Neural cell (in vitro differentiated cells): ENCODE measurements around the gene OGDH. TPM values are rescaled to one million over a fixed set of nuclear protein-coding genes. Genes with fewer than 3 reads are reported as not detected.

ENCODE experiments used
- H2AFZ ChIP-seq: fragments of 200-600, 300-800 bp; sonication (generic), shearing (Covaris generic); 2 replicates; pipeline ENCODE4 v1.6.0; 2014; ENCODE audit warnings: low read depth, mild to moderate bottlenecking, antibody characterized with exemption, low read length, moderate library complexity
- H3F3A ChIP-seq: fragments of 200-600 bp; shearing (Covaris generic); 2 replicates; pipeline ENCODE4 v1.6.1; 2016; ENCODE audit warnings: mild to moderate bottlenecking, moderate library complexity, mixed read lengths, antibody characterized with exemption, low read length; ENCODE audit not compliant: insufficient read depth, poor library complexity, severe bottlenecking
- H3K27ac ChIP-seq: fragments of 200-600, 300-800 bp; sonication (generic), shearing (Covaris generic); 2 replicates; pipeline ENCODE4 v1.5.1; 2014; ENCODE audit warnings: mild to moderate bottlenecking, low read length, moderate library complexity
- H3K27me3 ChIP-seq: fragments of 300-800, 200-600 bp; sonication (generic), shearing (Covaris generic); 2 replicates; pipeline ENCODE4 v1.6.0; 2014; ENCODE audit warnings: mild to moderate bottlenecking, low read depth, low read length, moderate library complexity; ENCODE audit not compliant: insufficient read depth
- H3K36me3 ChIP-seq: fragments of 300-800, 200-600 bp; sonication (generic), shearing (Covaris generic); 2 replicates; pipeline ENCODE4 v1.5.1; 2014; ENCODE audit warnings: mild to moderate bottlenecking, antibody characterized with exemption, low read length, moderate library complexity; ENCODE audit not compliant: insufficient read depth
- H3K4me2 ChIP-seq: fragments of 300-800, 200-600 bp; sonication (generic), shearing (Covaris generic); 2 replicates; pipeline ENCODE4 v1.6.0; 2014; ENCODE audit warnings: mild to moderate bottlenecking, low read length
- H3K4me3 ChIP-seq: fragments of 300-800, 200-600 bp; sonication (generic), shearing (Covaris generic); 2 replicates; pipeline ENCODE4 v1.5.1; 2014; ENCODE audit warnings: mild to moderate bottlenecking, low read length, moderate library complexity
- H3K79me2 ChIP-seq: fragments of 200-600 bp; shearing (Covaris generic); replicated peaks from 2 replicates; pipeline ENCODE4 v1.6.0; 2014; ENCODE audit warnings: mild to moderate bottlenecking, low read length, moderate library complexity; ENCODE audit not compliant: insufficient read depth
- H3K9ac ChIP-seq: fragments of 300-800, 200-600 bp; sonication (generic), shearing (Covaris generic); 2 replicates; pipeline ENCODE4 v1.6.1; 2016; ENCODE audit warnings: mild to moderate bottlenecking, low read length, mixed read lengths
- H3K9me2 ChIP-seq: fragments of 200-600 bp; shearing (Covaris generic); 2 replicates; pipeline ENCODE4 v1.6.1; 2016; ENCODE audit warnings: mild to moderate bottlenecking, low read length, mixed read lengths; ENCODE audit not compliant: insufficient read depth
- H3K9me3 ChIP-seq: fragments of 200-600, 300-800 bp; sonication (generic), shearing (Covaris generic); 2 replicates; pipeline ENCODE4 v1.6.1; 2016; ENCODE audit warnings: mild to moderate bottlenecking, mixed run types, low read length, moderate library complexity, mixed read lengths
- H4K20me1 ChIP-seq: fragments of 200-600 bp; shearing (Covaris generic); 2 replicates; pipeline ENCODE4 v1.6.1; 2016; ENCODE audit warnings: mild to moderate bottlenecking, mixed run types; ENCODE audit not compliant: insufficient read depth
- EZH2 ChIP-seq: fragments of 200-600, 300-800 bp; shearing (Covaris generic), sonication (generic); IDR thresholded peaks from 2 replicates; pipeline ENCODE4 v1.6.1; 2014; ENCODE audit warnings: antibody characterized with exemption, low read length, borderline replicate concordance, mild to moderate bottlenecking; ENCODE audit not compliant: insufficient read depth, poor library complexity, severe bottlenecking
- MXI1 ChIP-seq: fragments of 450-650 bp; conservative IDR thresholded peaks from 2 replicates; pipeline ENCODE4 v1.6.1; 2014; ENCODE audit warnings: antibody characterized with exemption, mild to moderate bottlenecking; ENCODE audit not compliant: poor library complexity, severe bottlenecking
- POLR2AphosphoS5 ChIP-seq: IDR thresholded peaks from 2 replicates; pipeline ENCODE4 v1.6.1; 2012
- SMC3 ChIP-seq: fragments of 450-650 bp; conservative IDR thresholded peaks from 2 replicates; pipeline ENCODE4 v1.6.1; 2014; ENCODE audit warnings: antibody characterized with exemption, mild to moderate bottlenecking, moderate library complexity; ENCODE audit not compliant: poor library complexity
- polyA plus RNA-seq: library from polyadenylated mRNA; depleted of rRNA; stranded (reverse); fragments of >200 nt; gene quantifications from 2 replicates; pipeline ENCODE4 v1.2.3, GENCODE V29; 2014
- TF ChIP-seq, protein P1 (sequence below): IDR thresholded peaks from 2 replicates; pipeline ENCODE4 v1.6.1; 2012; ENCODE audit warnings: borderline replicate concordance

The OGDH gene
- polyA plus RNA-seq, 1 donor from 2014 or later: 16.9 TPM

DNA sequence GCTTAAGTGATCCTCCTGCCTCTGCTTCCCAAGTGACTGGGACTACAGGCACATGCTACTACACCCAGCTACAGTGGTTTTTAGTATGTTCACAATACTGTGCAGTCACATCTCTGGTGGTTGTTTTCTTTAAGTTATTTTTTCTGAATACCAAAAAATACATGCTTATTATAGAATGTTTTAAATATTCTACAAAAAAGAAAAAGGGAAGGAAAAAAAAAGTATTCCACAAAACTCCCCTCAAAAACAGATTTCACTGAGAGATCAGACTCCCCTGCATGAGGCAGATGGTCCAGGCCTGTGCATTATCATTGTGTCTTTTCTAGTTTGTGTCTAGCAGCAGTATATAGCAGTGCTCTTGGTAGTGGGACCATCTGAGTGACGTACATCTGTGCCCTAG, 36.8 kb downstream of the OGDH start:
- H2AFZ ChIP-seq: no peak overlapping the region
- H3K36me3 ChIP-seq: no peaks in the 10 kb centered on the region
- H3K79me2 ChIP-seq: no peaks in the 10 kb centered on the region
- peaks cover 7% of the 10 kb centered on the region for H3F3A ChIP-seq
- no peaks in the 10 kb centered on the region for H3K27me3 ChIP-seq
- no peaks in the 10 kb centered on the region for H4K20me1 ChIP-seq
- H3K4me2 ChIP-seq: no peak overlapping the region
- no peak overlapping the region for H3K4me3 ChIP-seq
- no peak overlapping the region for H3K9ac ChIP-seq
- TF ChIP-seq SMC3 (no peak), POLR2AphosphoS5 (no peak), EZH2 (no peak)
- no peak overlapping the region for H3K27ac ChIP-seq
- no peaks in the 10 kb centered on the region for H3K9me3 ChIP-seq
- no peaks in the 10 kb centered on the region for H3K9me2 ChIP-seq

DNA sequence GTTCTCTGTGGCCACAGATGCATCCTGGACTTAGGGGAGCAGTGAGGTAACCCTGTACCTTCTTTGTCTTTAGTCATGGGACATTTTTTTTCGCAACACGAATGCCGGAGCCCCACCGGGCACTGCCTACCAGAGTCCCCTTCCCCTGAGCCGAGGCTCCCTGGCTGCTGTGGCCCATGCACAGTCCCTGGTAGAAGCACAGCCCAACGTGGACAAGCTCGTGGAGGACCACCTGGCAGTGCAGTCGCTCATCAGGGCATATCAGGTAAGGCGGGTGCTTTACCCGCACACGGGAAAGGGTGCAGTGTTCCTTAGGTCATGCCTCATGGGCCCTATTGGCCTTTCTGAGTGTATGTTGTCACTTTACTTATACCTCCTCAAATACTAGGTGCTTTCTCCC, 38.8 kb downstream of the OGDH start:
- H3K4me3 ChIP-seq: no peak overlapping the region
- no peaks in the 10 kb centered on the region for H3K9me3 ChIP-seq
- TF ChIP-seq MXI1: no peak
- TF ChIP-seq, protein P1, sequence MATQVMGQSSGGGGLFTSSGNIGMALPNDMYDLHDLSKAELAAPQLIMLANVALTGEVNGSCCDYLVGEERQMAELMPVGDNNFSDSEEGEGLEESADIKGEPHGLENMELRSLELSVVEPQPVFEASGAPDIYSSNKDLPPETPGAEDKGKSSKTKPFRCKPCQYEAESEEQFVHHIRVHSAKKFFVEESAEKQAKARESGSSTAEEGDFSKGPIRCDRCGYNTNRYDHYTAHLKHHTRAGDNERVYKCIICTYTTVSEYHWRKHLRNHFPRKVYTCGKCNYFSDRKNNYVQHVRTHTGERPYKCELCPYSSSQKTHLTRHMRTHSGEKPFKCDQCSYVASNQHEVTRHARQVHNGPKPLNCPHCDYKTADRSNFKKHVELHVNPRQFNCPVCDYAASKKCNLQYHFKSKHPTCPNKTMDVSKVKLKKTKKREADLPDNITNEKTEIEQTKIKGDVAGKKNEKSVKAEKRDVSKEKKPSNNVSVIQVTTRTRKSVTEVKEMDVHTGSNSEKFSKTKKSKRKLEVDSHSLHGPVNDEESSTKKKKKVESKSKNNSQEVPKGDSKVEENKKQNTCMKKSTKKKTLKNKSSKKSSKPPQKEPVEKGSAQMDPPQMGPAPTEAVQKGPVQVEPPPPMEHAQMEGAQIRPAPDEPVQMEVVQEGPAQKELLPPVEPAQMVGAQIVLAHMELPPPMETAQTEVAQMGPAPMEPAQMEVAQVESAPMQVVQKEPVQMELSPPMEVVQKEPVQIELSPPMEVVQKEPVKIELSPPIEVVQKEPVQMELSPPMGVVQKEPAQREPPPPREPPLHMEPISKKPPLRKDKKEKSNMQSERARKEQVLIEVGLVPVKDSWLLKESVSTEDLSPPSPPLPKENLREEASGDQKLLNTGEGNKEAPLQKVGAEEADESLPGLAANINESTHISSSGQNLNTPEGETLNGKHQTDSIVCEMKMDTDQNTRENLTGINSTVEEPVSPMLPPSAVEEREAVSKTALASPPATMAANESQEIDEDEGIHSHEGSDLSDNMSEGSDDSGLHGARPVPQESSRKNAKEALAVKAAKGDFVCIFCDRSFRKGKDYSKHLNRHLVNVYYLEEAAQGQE: no peak
- no peaks in the 10 kb centered on the region for H3K9me2 ChIP-seq
- H4K20me1 ChIP-seq: no peaks in the 10 kb centered on the region
- no peak overlapping the region for H2AFZ ChIP-seq
- H3F3A ChIP-seq: peaks cover 4% of the 10 kb centered on the region
- H3K4me2 ChIP-seq: no peak overlapping the region
- H3K36me3 ChIP-seq: no peaks in the 10 kb centered on the region
- no peak overlapping the region for H3K9ac ChIP-seq
- no peaks in the 10 kb centered on the region for H3K79me2 ChIP-seq
- H3K27me3 ChIP-seq: no peaks in the 10 kb centered on the region
- H3K27ac ChIP-seq: no peak overlapping the region

DNA sequence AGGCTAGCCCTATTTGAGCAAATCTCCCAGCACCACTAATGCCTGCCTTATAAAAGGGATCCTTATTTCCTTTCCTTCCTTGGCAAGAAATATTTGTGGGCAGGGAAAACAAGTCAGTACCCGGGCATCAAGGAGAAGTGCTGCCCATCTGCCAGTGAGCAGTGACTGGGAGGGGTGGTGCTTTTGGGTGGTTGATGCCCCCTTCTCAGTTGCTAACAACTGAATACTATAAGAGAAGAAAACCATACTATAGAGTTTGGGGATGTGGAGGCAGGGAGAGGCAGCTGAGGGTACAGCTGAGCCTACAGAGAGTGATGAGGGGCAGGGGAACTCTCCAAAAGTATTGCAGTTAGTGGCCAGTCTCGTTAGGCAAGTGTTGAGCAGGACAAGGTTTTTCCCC, 39.3 kb downstream of the OGDH start:
- Histone ChIP-seq H3K27me3 (no peaks in the 10 kb centered on the region), H3K36me3 (no peaks in the 10 kb centered on the region), H3K4me2 (no peak overlapping the region), H3K27ac (no peak overlapping the region), H4K20me1 (no peaks in the 10 kb centered on the region), H3K9me2 (no peaks in the 10 kb centered on the region), H3K4me3 (no peak overlapping the region), H3K9me3 (no peaks in the 10 kb centered on the region), H3F3A (no peaks in the 10 kb centered on the region), H3K9ac (no peak overlapping the region), H2AFZ (no peak overlapping the region), H3K79me2 (no peaks in the 10 kb centered on the region)
- TF ChIP-seq MXI1: no peak
- TF ChIP-seq SMC3: no peak
